Measurements from ENCODE around the gene CAMK2A. TPM values are rescaled to one million over a fixed set of nuclear protein-coding genes. Genes with fewer than 3 reads are reported as not detected.

Gene CAMK2A
- 1 to 10 TPM; 5.4 to 6.4 (median 6.0) TPM for polyA plus RNA-seq (ENCODE audit: insufficient read length in 3 of 3)
- long read RNA-seq, donor 1 = 0 reads
- long read RNA-seq, donor 2 = 0 reads
- long read RNA-seq, donor 3, partial matches to known transcripts = 0 of 1 reads
- long read RNA-seq, donor 3, other reads (novel, unspliced or antisense) = 0 of 1 reads
- long read RNA-seq, donor 4, partial matches to known transcripts = 0 of 1 reads
- long read RNA-seq, donor 4, other reads (novel, unspliced or antisense) = 0 of 1 reads
- long read RNA-seq, donor 5 = 0 reads
- long read RNA-seq, donor 6 = 0 reads
- long read RNA-seq, donor 7 = 0 reads
- long read RNA-seq, donor 8 = 0 reads
- long read RNA-seq, donor 9, partial matches to known transcripts = 0 of 1 reads
- long read RNA-seq, donor 9, other reads (novel, unspliced or antisense) = 0 of 1 reads
- long read RNA-seq, donor 10 = 0 reads
- long read RNA-seq, donor 11, partial matches to known transcripts = 0 of 1 reads
- long read RNA-seq, donor 11, other reads (novel, unspliced or antisense) = 0 of 1 reads
- long read RNA-seq, donor 12 = 0 reads
- long read RNA-seq, donor 13 = 0 reads
- long read RNA-seq, donor 14, partial matches to known transcripts = 0 of 1 reads
- long read RNA-seq, donor 14, other reads (novel, unspliced or antisense) = 0 of 1 reads
- long read RNA-seq, donor 15, partial matches to known transcripts = 0 of 2 reads
- long read RNA-seq, donor 15, other reads (novel, unspliced or antisense) = 0 of 2 reads
- long read RNA-seq, donor 16, partial matches to known transcripts = 0 of 1 reads
- long read RNA-seq, donor 16, other reads (novel, unspliced or antisense) = 0 of 1 reads

- DNase-seq = no peak
These were observed at the start of gene CAMK2A for GRCh38 chr5:150289551-150290390. Gene CAMK2A, minus strand, starts transcription at chr5:150289773. Its CDS starts 148 bp downstream, at chr5:150289625.

GRCh38 chr5:150339165-150339564 is 49.6 kb upstream of the CAMK2A start:
- no peak for DNase-seq

GRCh38 chr5:150338546-150338945 is 49.0 kb upstream of the CAMK2A start:
- DNase-seq = no peak

GRCh38 chr5:150335778-150336177 is 46.2 kb upstream of the CAMK2A start:
- no peak for DNase-seq

GRCh38 chr5:150333400-150333799 is 43.8 kb upstream of the CAMK2A start:
- no peak for DNase-seq

- no peak for DNase-seq
These were observed 40.6 kb upstream of the CAMK2A start for GRCh38 chr5:150329881-150330876.

GRCh38 chr5:150329038-150329437 is 39.5 kb upstream of the CAMK2A start:
- no peak for DNase-seq

- no peak for DNase-seq
These were observed 38.9 kb upstream of the CAMK2A start for GRCh38 chr5:150328515-150328914.

- no peak for DNase-seq
These were observed 37.6 kb upstream of the CAMK2A start for GRCh38 chr5:150327139-150327538.

GRCh38 chr5:150326707-150327106 is 37.1 kb upstream of the CAMK2A start:
- no peak for DNase-seq

- no peak for DNase-seq
These were observed 35.9 kb upstream of the CAMK2A start for GRCh38 chr5:150325426-150325825.

- no peak for DNase-seq
These were observed 34.2 kb upstream of the CAMK2A start for GRCh38 chr5:150323819-150324218.

GRCh38 chr5:150323092-150323491 is 33.5 kb upstream of the CAMK2A start:
- no peak for DNase-seq

- no peak for DNase-seq
These were observed 32.6 kb upstream of the CAMK2A start for GRCh38 chr5:150322202-150322601.

GRCh38 chr5:150321784-150322183 is 32.2 kb upstream of the CAMK2A start:
- DNase-seq = no peak

- no peak for DNase-seq
These were observed 31.6 kb upstream of the CAMK2A start for GRCh38 chr5:150321211-150321610.

- DNase-seq = peak; percentile 49
These were observed 30.6 kb upstream of the CAMK2A start for GRCh38 chr5:150320044-150320613.

- no peak for DNase-seq
These were observed 29.9 kb upstream of the CAMK2A start for GRCh38 chr5:150319484-150319790.

- no peak for DNase-seq
These were observed 29.3 kb upstream of the CAMK2A start for GRCh38 chr5:150318613-150319483.
